A172 (cell line): ENCODE results near the gene HOXB4. TPM values are rescaled to one million over a fixed set of nuclear protein-coding genes. Genes with fewer than 3 reads are reported as not detected.

Experiments used
- DNase-seq: peaks from one replicate; pipeline ENCODE4 v3.0.0-alpha.2; 2015; ENCODE audit warnings: low spot score
- total RNA-seq: library from RNA; depleted of rRNA; stranded (reverse); fragments of >200 nt; shearing (Covaris generic); gene quantifications from 2 replicates; pipeline ENCODE4 v1.2.3, GENCODE V29; 2014

Gene HOXB4
- total RNA-seq, 1 experiment from 2014 or later, result 5.1 TPM

GRCh38 chr17:48575066-48575582 lies 3.0 kb downstream of the HOXB4 start:
- DNase-seq, result peak; percentile 85

- no peak for DNase-seq
Observed at GRCh38 chr17:48574505-48575065, 3.6 kb downstream of the HOXB4 start.

GRCh38 chr17:48571826-48572417 lies 6.2 kb downstream of the HOXB4 start:
- no peak for DNase-seq

GRCh38 chr17:48571024-48571818 lies 6.9 kb downstream of the HOXB4 start:
- no peak for DNase-seq

GRCh38 chr17:48570325-48571023 lies 7.7 kb downstream of the HOXB4 start:
- DNase-seq, result no peak

- DNase-seq, result no peak
Observed at GRCh38 chr17:48569674-48570324, 8.4 kb downstream of the HOXB4 start.

GRCh38 chr17:48569240-48569582 lies 8.9 kb downstream of the HOXB4 start:
- no peak for DNase-seq

- no peak for DNase-seq
Observed at GRCh38 chr17:48568499-48569239, 9.5 kb downstream of the HOXB4 start.

- DNase-seq, result no peak
Observed at GRCh38 chr17:48567646-48568354, 10.3 kb downstream of the HOXB4 start.

- no peak for DNase-seq
Observed at GRCh38 chr17:48567209-48567608, 10.9 kb downstream of the HOXB4 start.

GRCh38 chr17:48566717-48567116 lies 11.4 kb downstream of the HOXB4 start:
- DNase-seq, result no peak

- DNase-seq, result no peak
Observed at GRCh38 chr17:48565925-48566710, 12.0 kb downstream of the HOXB4 start.

GRCh38 chr17:48565022-48565554 lies 13.1 kb downstream of the HOXB4 start:
- no peak for DNase-seq

GRCh38 chr17:48564188-48565021 lies 13.7 kb downstream of the HOXB4 start:
- DNase-seq, result no peak

GRCh38 chr17:48563867-48564187 lies 14.3 kb downstream of the HOXB4 start:
- DNase-seq, result no peak

- no peak for DNase-seq
Observed at GRCh38 chr17:48563385-48563838, 14.7 kb downstream of the HOXB4 start.

- DNase-seq, result no peak
Observed at GRCh38 chr17:48562934-48563333, 15.2 kb downstream of the HOXB4 start.
